Measurements from ENCODE around the gene POFUT1. TPM values are rescaled to one million over a fixed set of nuclear protein-coding genes. Genes with fewer than 3 reads are reported as not detected.

Gene POFUT1
- total and polyA plus RNA-seq, 2 donors (not counting 3 experiments of a cell fraction or from before 2014, with no cell fraction given), result 29.0 to 51.4 TPM

DNA sequence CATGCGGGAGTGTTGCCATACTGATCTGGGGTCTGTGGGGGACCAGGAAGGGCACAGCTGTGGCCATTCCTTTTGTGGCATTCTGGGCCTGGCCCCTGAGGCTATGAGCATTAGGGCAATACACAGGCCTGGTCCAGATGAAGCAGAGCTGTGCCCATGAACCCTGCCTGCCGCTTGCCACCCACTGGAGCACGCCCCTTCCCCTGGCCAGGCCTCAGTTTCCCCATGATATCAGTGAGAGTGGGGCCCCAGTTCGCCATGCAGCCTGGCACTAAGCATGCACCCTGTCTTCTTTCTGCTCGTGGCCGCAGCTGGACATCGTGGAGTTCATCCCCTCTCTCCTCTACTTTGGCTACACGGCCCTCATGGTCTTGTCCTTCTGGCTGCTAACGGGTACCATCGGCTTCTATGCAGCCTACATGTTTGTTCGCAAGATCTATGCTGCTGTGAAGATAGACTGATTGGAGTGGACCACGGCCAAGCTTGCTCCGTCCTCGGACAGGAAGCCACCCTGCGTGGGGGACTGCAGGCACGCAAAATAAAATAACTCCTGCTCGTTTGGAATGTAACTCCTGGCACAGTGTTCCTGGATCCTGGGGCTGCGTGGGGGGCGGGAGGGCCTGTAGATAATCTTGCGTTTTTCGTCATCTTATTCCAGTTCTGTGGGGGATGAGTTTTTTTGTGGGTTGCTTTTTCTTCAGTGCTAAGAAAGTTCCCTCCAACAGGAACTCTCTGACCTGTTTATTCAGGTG, 42.5 kb upstream of the POFUT1 start:
- H3K27me3 ChIP-seq (ENCODE audit: control insufficient read depth in 2 of 2, insufficient read depth in 2 of 2, low read length in 2 of 2), result no peaks in the 10 kb centered on the region
- H3K79me2 ChIP-seq (ENCODE audit: control insufficient read depth, insufficient read depth, low read length), result no peaks in the 10 kb centered on the region
- DNase-seq (ENCODE audit: low read depth, low spot score) (no peak), FAIRE-seq (no peak)
- dilution Hi-C loops (cut with MboI; ENCODE audit: extremely low pct_ligation_motif_present, low sequenced_read_pairs) (no loop called here), intact Hi-C loops (cut with micrococcal nuclease) (loop anchor here (10.0 kb wide), 1 partner anchor 280 kb away; no protein-coding TSS in a partner anchor)
- H3K4me1 ChIP-seq (ENCODE audit: control insufficient read depth, extremely low read depth, insufficient read depth, low read length), result no peaks in the 10 kb centered on the region
- ChIA-PET POLR2A (no interaction called here), CTCF (no interaction called here)
- no peaks in the 10 kb centered on the region for H4K20me1 ChIP-seq (replicated peaks; ENCODE audit: control insufficient read depth, extremely low read depth, insufficient read depth, low read length)
- no peak overlapping the region for H3K27ac ChIP-seq (ENCODE audit: insufficient read depth, low read depth, low read length)
- H3K9me3 ChIP-seq (replicated peaks; ENCODE audit: control insufficient read depth, insufficient read depth, low read length), result no peaks in the 10 kb centered on the region
- no peak for TF ChIP-seq JUN (IDR thresholded peaks at IDR 0.05; ENCODE audit: borderline replicate concordance, insufficient read depth, insufficient read length, low read depth)
- H3K4me3 ChIP-seq (replicated peaks in 1 of 3; ENCODE audit: insufficient read depth in 1 of 3, low read depth in 1 of 3, low read length in 3 of 3), result no peak overlapping the region
- no peak overlapping the region for H3K9ac ChIP-seq (replicated peaks; ENCODE audit: extremely low read depth, insufficient read depth, low read length)
- H3K36me3 ChIP-seq (ENCODE audit: control insufficient read depth in 2 of 2, extremely low read depth in 1 of 2, insufficient read depth in 2 of 2, low read length in 2 of 2), result peaks cover 9 to 30% of the 10 kb centered on the region in 2 experiments
- no peak overlapping the region for H2AFZ ChIP-seq (ENCODE audit: low read depth, low read length)
- no TSS peak for BruUV-seq (replicated peaks)
- no peaks in the 10 kb centered on the region for H3K9me1 ChIP-seq (replicated peaks; ENCODE audit: control insufficient read depth, extremely low read depth, insufficient read depth, low read length)
- H3K4me2 ChIP-seq (ENCODE audit: insufficient read depth, low read length), result no peak overlapping the region

DNA sequence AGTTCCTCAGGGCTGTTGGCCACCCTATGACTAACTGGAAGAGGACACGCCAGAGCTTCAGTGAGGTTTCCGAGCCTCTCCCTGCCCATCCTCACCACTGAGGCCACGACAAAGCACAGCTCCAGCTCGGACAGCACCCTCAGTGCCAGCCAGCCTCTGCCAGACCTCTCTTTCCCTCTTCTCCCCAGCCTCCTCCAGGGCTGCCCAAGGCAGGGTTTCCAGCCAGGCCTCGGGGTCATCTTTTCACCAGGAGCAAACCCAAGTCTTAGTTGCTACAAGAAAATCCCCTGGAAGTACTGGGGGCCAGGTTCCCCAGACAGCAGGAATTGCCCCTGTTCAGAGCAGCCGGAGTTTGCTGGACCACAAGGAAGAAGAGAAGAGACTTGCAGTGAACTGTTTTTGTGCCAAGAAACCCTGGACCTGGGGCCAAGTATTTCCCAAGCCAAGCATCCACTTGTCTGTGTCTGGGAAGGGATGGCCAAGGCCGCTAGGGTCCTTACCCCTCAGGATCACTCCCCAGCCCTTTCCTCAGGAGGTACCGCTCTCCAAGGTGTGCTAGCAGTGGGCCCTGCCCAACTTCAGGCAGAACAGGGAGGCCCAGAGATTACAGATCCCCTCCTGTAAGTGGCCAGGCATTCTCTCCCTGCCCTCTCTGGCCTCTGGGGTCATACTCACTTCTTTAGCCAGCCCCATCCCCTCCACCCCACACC, 41.7 kb upstream of the POFUT1 start:
- ChIA-PET POLR2A (no interaction called here), CTCF (no interaction called here)
- Histone ChIP-seq H3K4me3 (replicated peaks in 1 of 3; ENCODE audit: insufficient read depth in 1 of 3, low read depth in 1 of 3, low read length in 3 of 3) (no peak overlapping the region), H2AFZ (ENCODE audit: low read depth, low read length) (no peak overlapping the region), H3K27me3 (ENCODE audit: control insufficient read depth in 2 of 2, insufficient read depth in 2 of 2, low read length in 2 of 2) (no peaks in the 10 kb centered on the region), H3K9me3 (replicated peaks; ENCODE audit: control insufficient read depth, insufficient read depth, low read length) (no peaks in the 10 kb centered on the region), H3K9ac (replicated peaks; ENCODE audit: extremely low read depth, insufficient read depth, low read length) (no peak overlapping the region), H3K27ac (ENCODE audit: insufficient read depth, low read depth, low read length) (no peak overlapping the region), H3K79me2 (ENCODE audit: control insufficient read depth, insufficient read depth, low read length) (no peaks in the 10 kb centered on the region), H3K36me3 (ENCODE audit: control insufficient read depth in 2 of 2, extremely low read depth in 1 of 2, insufficient read depth in 2 of 2, low read length in 2 of 2) (peaks cover 9 to 27% of the 10 kb centered on the region in 2 experiments), H3K4me2 (ENCODE audit: insufficient read depth, low read length) (no peak overlapping the region), H3K4me1 (ENCODE audit: control insufficient read depth, extremely low read depth, insufficient read depth, low read length) (no peaks in the 10 kb centered on the region), H3K9me1 (replicated peaks; ENCODE audit: control insufficient read depth, extremely low read depth, insufficient read depth, low read length) (no peaks in the 10 kb centered on the region), H4K20me1 (replicated peaks; ENCODE audit: control insufficient read depth, extremely low read depth, insufficient read depth, low read length) (no peaks in the 10 kb centered on the region)
- DNase-seq (ENCODE audit: low read depth, low spot score), result no peak
- FAIRE-seq, result no peak
- TF ChIP-seq GATA2 (IDR thresholded peaks at IDR 0.05; ENCODE audit: insufficient read depth, insufficient read length, low read depth, low read length) (no peak), POLR2AphosphoS5 (IDR thresholded peaks at IDR 0.05; ENCODE audit: insufficient read depth, low read depth, low read length) (no peak), POLR2A (IDR thresholded peaks at IDR 0.05; ENCODE audit: low read depth, low read length) (no peak), FOS (IDR thresholded peaks at IDR 0.05; ENCODE audit: borderline replicate concordance, insufficient read depth, low read length) (no peak), JUN (IDR thresholded peaks at IDR 0.05; ENCODE audit: borderline replicate concordance, insufficient read depth, insufficient read length, low read depth) (no peak), EZH2 (IDR thresholded peaks at IDR 0.05; ENCODE audit: borderline replicate concordance, low read depth, low read length, severe bottlenecking) (no peak), MYC (IDR thresholded peaks at IDR 0.05; ENCODE audit: low read depth, low read length) (no peak)
- TF ChIP-seq, protein P1, sequence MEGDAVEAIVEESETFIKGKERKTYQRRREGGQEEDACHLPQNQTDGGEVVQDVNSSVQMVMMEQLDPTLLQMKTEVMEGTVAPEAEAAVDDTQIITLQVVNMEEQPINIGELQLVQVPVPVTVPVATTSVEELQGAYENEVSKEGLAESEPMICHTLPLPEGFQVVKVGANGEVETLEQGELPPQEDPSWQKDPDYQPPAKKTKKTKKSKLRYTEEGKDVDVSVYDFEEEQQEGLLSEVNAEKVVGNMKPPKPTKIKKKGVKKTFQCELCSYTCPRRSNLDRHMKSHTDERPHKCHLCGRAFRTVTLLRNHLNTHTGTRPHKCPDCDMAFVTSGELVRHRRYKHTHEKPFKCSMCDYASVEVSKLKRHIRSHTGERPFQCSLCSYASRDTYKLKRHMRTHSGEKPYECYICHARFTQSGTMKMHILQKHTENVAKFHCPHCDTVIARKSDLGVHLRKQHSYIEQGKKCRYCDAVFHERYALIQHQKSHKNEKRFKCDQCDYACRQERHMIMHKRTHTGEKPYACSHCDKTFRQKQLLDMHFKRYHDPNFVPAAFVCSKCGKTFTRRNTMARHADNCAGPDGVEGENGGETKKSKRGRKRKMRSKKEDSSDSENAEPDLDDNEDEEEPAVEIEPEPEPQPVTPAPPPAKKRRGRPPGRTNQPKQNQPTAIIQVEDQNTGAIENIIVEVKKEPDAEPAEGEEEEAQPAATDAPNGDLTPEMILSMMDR (IDR thresholded peaks at IDR 0.05; ENCODE audit: extremely low read depth in 1 of 2, insufficient read depth in 1 of 2, low read depth in 1 of 2, low read length in 2 of 2), result no peak
- TF ChIP-seq, protein P2, sequence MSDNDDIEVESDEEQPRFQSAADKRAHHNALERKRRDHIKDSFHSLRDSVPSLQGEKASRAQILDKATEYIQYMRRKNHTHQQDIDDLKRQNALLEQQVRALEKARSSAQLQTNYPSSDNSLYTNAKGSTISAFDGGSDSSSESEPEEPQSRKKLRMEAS (IDR thresholded peaks at IDR 0.05; ENCODE audit: insufficient read depth, insufficient read length), result no peak
- intact Hi-C loops (cut with micrococcal nuclease), result loop anchor here (10.0 kb wide), 1 partner anchor 279 kb away; no protein-coding TSS in a partner anchor
- no TSS peak for BruUV-seq (replicated peaks)
- dilution Hi-C loops (cut with MboI; ENCODE audit: extremely low pct_ligation_motif_present, low sequenced_read_pairs), result no loop called here
